ENCODE data around the gene BLVRA.

BLVRA gene

GRCh38 chr7:43834463-43835251 lies 76.2 kb downstream of the BLVRA start:
- H3K9me3 ChIP-seq (ENCODE audit: insufficient read depth, low read length), result peaks cover 6% of the 10 kb centered on the region; the same call in 1 of the 2 replicates

GRCh38 chr7:43838201-43838658 lies 79.8 kb downstream of the BLVRA start:
- no peak overlapping the region for H3K27ac ChIP-seq (ENCODE audit: low read length)
- H3K9ac ChIP-seq (ENCODE audit: low read length), result peak overlapping the region; percentile 64
- H3K4me3 ChIP-seq (ENCODE audit: low read length), result peak overlapping the region; percentile 83
- H3K36me3 ChIP-seq (replicated peaks; ENCODE audit: low read depth, low read length), result peaks cover 4% of the 10 kb centered on the region
- H3K4me2 ChIP-seq (ENCODE audit: low read length), result peak overlapping the region; percentile 93
- no peaks in the 10 kb centered on the region for H3K79me2 ChIP-seq (ENCODE audit: low read length)
- TF ChIP-seq EZH2phosphoT487 (IDR thresholded peaks at IDR 0.05; ENCODE audit: low read depth) (no peak), CTCF (IDR thresholded peaks at IDR 0.05; ENCODE audit: low read depth, low read length) (no peak)
- peaks cover 24% of the 10 kb centered on the region for H3K4me1 ChIP-seq (ENCODE audit: low read length)
- no peaks in the 10 kb centered on the region for H3K27me3 ChIP-seq (ENCODE audit: low read depth, low read length)
- no peaks in the 10 kb centered on the region for H3K9me3 ChIP-seq (ENCODE audit: insufficient read depth, low read length)
- peak overlapping the region; percentile 92 for H2AFZ ChIP-seq (ENCODE audit: low read depth, low read length)
- no peaks in the 10 kb centered on the region for H4K20me1 ChIP-seq (ENCODE audit: insufficient read depth, low read length)

More at GRCh38 chr7:43834463-43835251, 76.2 kb downstream of the BLVRA start:
- H3K36me3 ChIP-seq (replicated peaks; ENCODE audit: low read depth, low read length), result peaks cover 4% of the 10 kb centered on the region
- H3K79me2 ChIP-seq (ENCODE audit: low read length), result no peaks in the 10 kb centered on the region
- TF ChIP-seq EZH2phosphoT487 (IDR thresholded peaks at IDR 0.05; ENCODE audit: low read depth), result no peak
- no peak for TF ChIP-seq CTCF (IDR thresholded peaks at IDR 0.05; ENCODE audit: low read depth, low read length)
- peak overlapping the region; percentile 12; the same call in 1 of the 2 replicates for H3K27ac ChIP-seq (ENCODE audit: low read length)
- H3K27me3 ChIP-seq (ENCODE audit: low read depth, low read length), result no peaks in the 10 kb centered on the region
- peaks cover 24% of the 10 kb centered on the region for H3K4me1 ChIP-seq (ENCODE audit: low read length)
- H3K4me2 ChIP-seq (ENCODE audit: low read length), result peak overlapping the region; percentile 74
- peak overlapping the region; percentile 44; the same call in 1 of the 2 replicates for H3K9ac ChIP-seq (ENCODE audit: low read length)
- H2AFZ ChIP-seq (ENCODE audit: low read depth, low read length), result peak overlapping the region; percentile 75
- H3K4me3 ChIP-seq (ENCODE audit: low read length), result peak overlapping the region; percentile 72
- H4K20me1 ChIP-seq (ENCODE audit: insufficient read depth, low read length), result no peaks in the 10 kb centered on the region

- no peaks in the 10 kb centered on the region for H3K9me3 ChIP-seq (ENCODE audit: insufficient read depth, low read length)
- H3K79me2 ChIP-seq (ENCODE audit: low read length), result no peaks in the 10 kb centered on the region
- TF ChIP-seq EZH2phosphoT487 (IDR thresholded peaks at IDR 0.05; ENCODE audit: low read depth) (no peak), CTCF (IDR thresholded peaks at IDR 0.05; ENCODE audit: low read depth, low read length) (no peak)
- peaks cover 4% of the 10 kb centered on the region; the same call in 1 of the 2 replicates for H3K4me1 ChIP-seq (ENCODE audit: low read length)
- H3K4me3 ChIP-seq (ENCODE audit: low read length), result no peak overlapping the region
- H3K27ac ChIP-seq (ENCODE audit: low read length), result no peak overlapping the region
- no peak overlapping the region for H3K9ac ChIP-seq (ENCODE audit: low read length)
- no peak overlapping the region for H2AFZ ChIP-seq (ENCODE audit: low read depth, low read length)
- no peaks in the 10 kb centered on the region for H3K36me3 ChIP-seq (replicated peaks; ENCODE audit: low read depth, low read length)
- H3K4me2 ChIP-seq (ENCODE audit: low read length), result no peak overlapping the region
- H3K27me3 ChIP-seq (ENCODE audit: low read depth, low read length), result no peaks in the 10 kb centered on the region
- H4K20me1 ChIP-seq (ENCODE audit: insufficient read depth, low read length), result no peaks in the 10 kb centered on the region
These were observed 84.8 kb downstream of the BLVRA start for GRCh38 chr7:43843296-43843695.

GRCh38 chr7:43844257-43844656 lies 85.8 kb downstream of the BLVRA start:
- TF ChIP-seq EZH2phosphoT487 (IDR thresholded peaks at IDR 0.05; ENCODE audit: low read depth) (no peak), CTCF (IDR thresholded peaks at IDR 0.05; ENCODE audit: low read depth, low read length) (no peak)
- no peaks in the 10 kb centered on the region for H3K4me1 ChIP-seq (ENCODE audit: low read length)

More at GRCh38 chr7:43844257-43844656, 85.8 kb downstream of the BLVRA start:
- Histone ChIP-seq H3K4me3 (ENCODE audit: low read length) (no peak overlapping the region), H3K36me3 (replicated peaks; ENCODE audit: low read depth, low read length) (no peaks in the 10 kb centered on the region), H4K20me1 (ENCODE audit: insufficient read depth, low read length) (no peaks in the 10 kb centered on the region), H3K27ac (ENCODE audit: low read length) (no peak overlapping the region), H3K9ac (ENCODE audit: low read length) (no peak overlapping the region), H3K4me2 (ENCODE audit: low read length) (no peak overlapping the region), H3K27me3 (ENCODE audit: low read depth, low read length) (no peaks in the 10 kb centered on the region), H3K9me3 (ENCODE audit: insufficient read depth, low read length) (no peaks in the 10 kb centered on the region), H2AFZ (ENCODE audit: low read depth, low read length) (no peak overlapping the region), H3K79me2 (ENCODE audit: low read length) (no peaks in the 10 kb centered on the region)

Data from OCI-LY3 (cell line).